PC-9 (cell line): Measurements from ENCODE around the gene HSPA1L. TPM values are rescaled to one million over a fixed set of nuclear protein-coding genes. Genes with fewer than 3 reads are reported as not detected.
"Not testable (repeated sequence)": the region's sequence is repeated elsewhere in the genome, so short reads cannot be mapped to it uniquely, and the experiment has no call there.

Experiments used
- BruUV-seq: library from RNA; stranded (reverse); fragments of 400-500 nt; replicated peaks from 2 replicates; lab custom pipeline; 2021; lab: Mats Ljungman, UMichigan
- CTCF ChIA-PET: fragments of 300-600 bp; sonication (Branson Sonifier 250); formaldehyde crosslinking; loops from one replicate; lab custom pipeline; 2022; ENCODE audit warnings: antibody characterized with exemption; lab: Charles Lee
- POLR2A ChIA-PET: fragments of 300-600 bp; sonication (Branson Sonifier 250); formaldehyde crosslinking; loops from one replicate; lab custom pipeline; 2022; ENCODE audit warnings: antibody characterized with exemption; ENCODE audit not compliant: unreplicated experiment; lab: Charles Lee
- DNase-seq, 2 experiments: peaks; one replicate each; pipeline versions ENCODE4 v3.0.0 to v3.0.0-alpha.2; 2015 to 2022; ENCODE audit warnings: mixed read lengths in 1 of 2
- H2AFZ ChIP-seq: fragments of 200-600 bp; sonication (generic); 2 replicates; pipeline ENCODE4 v1.8.1; 2017; ENCODE audit warnings: antibody characterized with exemption
- H3F3A ChIP-seq: fragments of 200-600 bp; sonication (generic); 2 replicates; pipeline ENCODE4 v1.8.1; 2017; ENCODE audit warnings: antibody characterized with exemption, mild to moderate bottlenecking, low read depth; ENCODE audit not compliant: insufficient read depth
- H3K27ac ChIP-seq: fragments of 200-600 bp; sonication (generic); 2 replicates; pipeline ENCODE4 v1.6.1; 2016; ENCODE audit warnings: mixed run types
- H3K27me3 ChIP-seq: fragments of 200-600 bp; sonication (generic); 2 replicates; pipeline ENCODE4 v1.6.1; 2016; ENCODE audit warnings: low read depth, mixed run types; ENCODE audit not compliant: insufficient read depth
- H3K36me3 ChIP-seq: fragments of 200-600 bp; sonication (generic); 2 replicates; pipeline ENCODE4 v1.6.1; 2016; ENCODE audit warnings: low read depth, mixed run types
- H3K4me1 ChIP-seq: fragments of 200-600 bp; sonication (generic); replicated peaks from 2 replicates; pipeline ENCODE4 v1.6.1; 2016; ENCODE audit warnings: mixed run types; ENCODE audit not compliant: insufficient read depth
- H3K4me2 ChIP-seq: fragments of 200-600 bp; sonication (generic); 2 replicates; pipeline ENCODE4 v1.6.1; 2017; ENCODE audit warnings: mixed run types
- H3K4me3 ChIP-seq: fragments of 200-600 bp; sonication (generic); 2 replicates; pipeline ENCODE4 v1.6.1; 2016; ENCODE audit warnings: mixed run types
- H3K79me2 ChIP-seq: fragments of 200-600 bp; sonication (generic); 2 replicates; pipeline ENCODE4 v1.6.1; 2017; ENCODE audit warnings: low read depth, mixed run types
- H3K9me2 ChIP-seq: fragments of 200-600 bp; sonication (generic); 2 replicates; pipeline ENCODE4 v1.8.1; 2017; ENCODE audit warnings: mild to moderate bottlenecking; ENCODE audit not compliant: insufficient read depth
- H3K9me3 ChIP-seq: fragments of 200-600 bp; sonication (generic); 2 replicates; pipeline ENCODE4 v1.8.1; 2016; ENCODE audit warnings: low read depth; ENCODE audit not compliant: insufficient read depth
- H4K20me1 ChIP-seq: fragments of 200-600 bp; sonication (generic); 2 replicates; pipeline ENCODE4 v1.8.1; 2017; ENCODE audit not compliant: insufficient read depth
- EZH2 ChIP-seq: fragments of 200-600 bp; sonication (generic); IDR thresholded peaks from 2 replicates; pipeline ENCODE4 v1.8.0; 2017; ENCODE audit warnings: antibody characterized with exemption, low read depth
- intact Hi-C: fragments of 100-400 bp; cut with micrococcal nuclease; formaldehyde crosslinking; loops from one replicate; pipeline ENCODE4 v1.10.0; 2022; ENCODE audit not compliant: unreplicated experiment
- total RNA-seq: library from RNA; stranded (reverse); gene quantifications from 2 replicates; pipeline ENCODE4 v1.2.3, GENCODE V29; 2021
- TF ChIP-seq, protein P1 (sequence below): fragments of 200-600 bp; sonication (generic); conservative IDR thresholded peaks from 2 replicates; pipeline ENCODE4 v1.6.1; 2017; ENCODE audit warnings: mixed run types, antibody characterized with exemption, mild to moderate bottlenecking, moderate library complexity

The HSPA1L gene
- total RNA-seq, 1 experiment from 2014 or later: 2.3 TPM

DNA sequence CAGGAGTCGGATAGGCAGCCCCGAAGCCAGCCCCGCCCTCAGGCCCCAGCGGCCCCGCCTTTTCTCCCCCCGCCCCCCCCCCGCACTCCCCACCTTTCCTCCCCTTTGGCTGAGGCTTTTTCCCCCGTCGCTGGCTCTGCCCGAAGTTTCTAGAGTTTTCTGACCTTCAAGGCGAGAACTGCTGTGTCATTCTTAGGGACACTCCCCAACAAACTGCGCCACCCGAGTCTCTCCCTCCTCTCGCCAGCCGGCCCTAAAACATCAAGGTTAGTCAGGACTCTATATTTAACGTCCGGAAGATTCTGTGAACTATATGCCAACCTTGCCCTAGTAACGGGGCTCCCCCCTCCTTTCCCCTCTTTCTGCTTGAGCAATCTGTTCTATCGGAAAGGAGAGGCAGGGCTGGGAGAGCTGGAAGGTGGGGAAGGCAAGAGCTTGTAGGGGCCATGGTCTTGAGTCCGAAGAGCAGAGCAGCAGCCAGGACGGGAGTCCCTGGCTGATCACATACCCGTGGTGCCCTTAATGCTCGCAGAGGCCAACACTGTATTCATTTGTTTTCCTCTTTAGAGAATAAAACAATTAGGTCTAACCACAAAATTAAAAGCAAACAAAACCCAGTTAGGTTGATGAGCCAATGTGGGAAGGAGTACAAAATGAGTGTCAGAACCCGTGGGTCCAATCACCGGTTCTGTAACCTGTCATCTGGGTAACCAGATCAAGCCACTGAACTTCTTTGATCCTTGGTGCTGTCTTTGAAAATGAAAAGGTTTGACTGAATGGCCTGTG is 7.1 kb upstream of the HSPA1L start:
- POLR2A ChIA-PET: interaction anchor here (0.6 to 0.7 kb wide), 3 partner anchors 8 to 1148 kb away, joined by 3 to 10 read pairs (median 8); partner anchors contain the start of gene NEU1
- H3K27ac ChIP-seq: peak overlapping the region; percentile 98
- H3K9me2 ChIP-seq: no peaks in the 10 kb centered on the region
- H3K36me3 ChIP-seq: no peaks in the 10 kb centered on the region
- H3K79me2 ChIP-seq: peaks cover 69% of the 10 kb centered on the region
- intact Hi-C loops: loop anchor here (10.0 kb wide), 2 partner anchors 277 to 1153 kb away; partner anchors contain the start of genes ATP6V1G2, DDX39B and NFKBIL1
- BruUV-seq: TSS peak; percentile 66
- peak; percentile 87 to 96 for DNase-seq
- CTCF ChIA-PET: interaction anchor here (0.6 kb wide), 1 partner anchor 833 kb away, joined by 3 read pairs; no protein-coding TSS in a partner anchor
- peaks cover 72% of the 10 kb centered on the region for H3K4me1 ChIP-seq
- no peaks in the 10 kb centered on the region for H3K9me3 ChIP-seq
- TF ChIP-seq, protein P1, sequence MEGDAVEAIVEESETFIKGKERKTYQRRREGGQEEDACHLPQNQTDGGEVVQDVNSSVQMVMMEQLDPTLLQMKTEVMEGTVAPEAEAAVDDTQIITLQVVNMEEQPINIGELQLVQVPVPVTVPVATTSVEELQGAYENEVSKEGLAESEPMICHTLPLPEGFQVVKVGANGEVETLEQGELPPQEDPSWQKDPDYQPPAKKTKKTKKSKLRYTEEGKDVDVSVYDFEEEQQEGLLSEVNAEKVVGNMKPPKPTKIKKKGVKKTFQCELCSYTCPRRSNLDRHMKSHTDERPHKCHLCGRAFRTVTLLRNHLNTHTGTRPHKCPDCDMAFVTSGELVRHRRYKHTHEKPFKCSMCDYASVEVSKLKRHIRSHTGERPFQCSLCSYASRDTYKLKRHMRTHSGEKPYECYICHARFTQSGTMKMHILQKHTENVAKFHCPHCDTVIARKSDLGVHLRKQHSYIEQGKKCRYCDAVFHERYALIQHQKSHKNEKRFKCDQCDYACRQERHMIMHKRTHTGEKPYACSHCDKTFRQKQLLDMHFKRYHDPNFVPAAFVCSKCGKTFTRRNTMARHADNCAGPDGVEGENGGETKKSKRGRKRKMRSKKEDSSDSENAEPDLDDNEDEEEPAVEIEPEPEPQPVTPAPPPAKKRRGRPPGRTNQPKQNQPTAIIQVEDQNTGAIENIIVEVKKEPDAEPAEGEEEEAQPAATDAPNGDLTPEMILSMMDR: no peak
- TF ChIP-seq EZH2: no peak
- H2AFZ ChIP-seq: peak overlapping the region; percentile 39
- H3K4me2 ChIP-seq: peak overlapping the region; percentile 98
- peaks cover 19% of the 10 kb centered on the region for H4K20me1 ChIP-seq
- peaks cover 96% of the 10 kb centered on the region for H3F3A ChIP-seq
- H3K27me3 ChIP-seq: no peaks in the 10 kb centered on the region
- peak overlapping the region; percentile 81 for H3K4me3 ChIP-seq

- intact Hi-C loops: loop anchor here (10.0 kb wide), 2 partner anchors 277 to 1153 kb away; partner anchors contain the start of genes ATP6V1G2, DDX39B and NFKBIL1
- H4K20me1 ChIP-seq: peaks cover 19% of the 10 kb centered on the region
- POLR2A ChIA-PET: interaction anchor here (0.5 to 0.6 kb wide), 2 partner anchors 517 to 1148 kb away, joined by 10 to 12 read pairs; no protein-coding TSS in a partner anchor
- H3K27me3 ChIP-seq: no peaks in the 10 kb centered on the region
- H3K4me2 ChIP-seq: peak overlapping the region; percentile 98
- DNase-seq: peak; percentile 55 to 85
- H3K36me3 ChIP-seq: no peaks in the 10 kb centered on the region
- peaks cover 89% of the 10 kb centered on the region for H3F3A ChIP-seq
- peaks cover 69% of the 10 kb centered on the region for H3K4me1 ChIP-seq
- TSS peak; percentile 60 for BruUV-seq
- peaks cover 69% of the 10 kb centered on the region for H3K79me2 ChIP-seq
- no peaks in the 10 kb centered on the region for H3K9me3 ChIP-seq
- H3K4me3 ChIP-seq: peak overlapping the region; percentile 81
- peak overlapping the region; percentile 98 for H3K27ac ChIP-seq
- no peaks in the 10 kb centered on the region for H3K9me2 ChIP-seq
- H2AFZ ChIP-seq: peak overlapping the region; percentile 78; the same call in 1 of the 2 replicates
- TF ChIP-seq, protein P1: no peak
- TF ChIP-seq EZH2: no peak
- CTCF ChIA-PET: no interaction called here
Observed at GRCh38 chr6:31821301-31822035, 6.4 kb upstream of the HSPA1L start.

GRCh38 chr6:31820399-31820798 is 5.3 kb upstream of the HSPA1L start:
- H3K36me3 ChIP-seq, H3K9me2 ChIP-seq, DNase-seq, H3K27me3 ChIP-seq, H3K9me3 ChIP-seq, POLR2A ChIA-PET, BruUV-seq, H2AFZ ChIP-seq: not testable (repeated sequence)
- Histone ChIP-seq H3K79me2 (peaks cover 72% of the 10 kb centered on the region), H3K4me3 (peak overlapping the region; percentile 81; the same call in 1 of the 2 replicates), H3K4me1 (peaks cover 59% of the 10 kb centered on the region), H3K4me2 (peak overlapping the region; percentile 98), H3F3A (peaks cover 79% of the 10 kb centered on the region), H4K20me1 (peaks cover 19% of the 10 kb centered on the region), H3K27ac (peak overlapping the region; percentile 98)
- CTCF ChIA-PET: interaction anchor here (0.7 kb wide), 1 partner anchor 42 kb away, joined by 4 read pairs; the partner anchor contains the start of gene NEU1
- intact Hi-C loops: loop anchor here (10.0 kb wide), 2 partner anchors 276 to 1154 kb away; partner anchors contain the start of genes ATP6V1G2, DDX39B and NFKBIL1
